CD4-positive, alpha-beta T cell treated with Interferon gamma for 1 hour (primary cell): Measurements from ENCODE around the gene CERKL.
"Not testable (repeated sequence)": the region's sequence is repeated elsewhere in the genome, so short reads cannot be mapped to it uniquely, and the experiment has no call there.

Experiments
- DNase-seq: peaks from one replicate; pipeline ENCODE4 v3.0.0-alpha.2; 2020

CERKL gene, protein sequence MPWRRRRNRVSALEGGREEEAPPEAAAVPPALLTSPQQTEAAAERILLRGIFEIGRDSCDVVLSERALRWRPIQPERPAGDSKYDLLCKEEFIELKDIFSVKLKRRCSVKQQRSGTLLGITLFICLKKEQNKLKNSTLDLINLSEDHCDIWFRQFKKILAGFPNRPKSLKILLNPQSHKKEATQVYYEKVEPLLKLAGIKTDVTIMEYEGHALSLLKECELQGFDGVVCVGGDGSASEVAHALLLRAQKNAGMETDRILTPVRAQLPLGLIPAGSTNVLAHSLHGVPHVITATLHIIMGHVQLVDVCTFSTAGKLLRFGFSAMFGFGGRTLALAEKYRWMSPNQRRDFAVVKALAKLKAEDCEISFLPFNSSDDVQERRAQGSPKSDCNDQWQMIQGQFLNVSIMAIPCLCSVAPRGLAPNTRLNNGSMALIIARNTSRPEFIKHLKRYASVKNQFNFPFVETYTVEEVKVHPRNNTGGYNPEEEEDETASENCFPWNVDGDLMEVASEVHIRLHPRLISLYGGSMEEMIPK

DNA sequence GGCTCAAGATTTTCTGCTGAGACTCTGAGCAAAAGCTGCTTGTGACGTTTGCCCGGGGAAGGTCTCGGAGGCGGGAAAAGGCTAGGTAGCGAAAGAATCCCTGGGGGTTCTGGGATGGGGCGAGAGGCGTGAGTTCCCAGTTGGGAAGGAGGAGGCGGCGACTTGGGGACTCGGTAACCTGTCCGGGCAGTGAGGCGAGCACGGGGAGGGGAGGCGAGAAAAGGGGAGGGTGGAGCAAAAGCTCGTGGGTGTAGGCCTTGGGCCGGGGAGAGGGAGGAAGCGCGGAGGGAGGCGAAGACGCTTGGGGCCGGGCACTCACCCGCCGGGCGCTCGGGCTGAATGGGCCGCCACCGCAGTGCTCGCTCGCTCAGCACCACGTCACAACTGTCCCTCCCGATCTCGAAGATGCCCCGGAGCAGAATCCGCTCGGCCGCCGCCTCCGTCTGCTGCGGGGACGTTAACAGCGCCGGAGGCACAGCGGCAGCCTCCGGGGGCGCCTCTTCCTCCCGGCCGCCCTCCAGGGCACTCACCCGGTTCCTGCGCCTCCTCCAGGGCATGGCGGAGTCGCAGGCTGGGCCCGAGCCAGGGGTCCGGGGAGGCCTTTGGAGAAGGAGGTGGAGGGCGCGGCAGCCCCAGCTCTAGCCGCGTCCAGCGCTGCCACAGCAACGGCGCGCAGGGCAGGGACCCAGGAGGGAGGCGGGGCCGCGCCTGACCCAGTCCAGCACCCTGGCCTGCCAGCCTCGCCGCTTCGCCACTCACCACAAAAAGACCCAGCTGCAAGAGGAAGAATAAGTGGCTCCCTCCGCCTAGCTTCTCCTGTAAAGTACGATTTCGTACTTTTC lies at the start of gene CERKL:
Gene CERKL (minus strand): TSS at position 656 of the 842 bp plus-strand sequence. CDS start 99 bp downstream, at position 557.
- DNase-seq, result no peak

DNA sequence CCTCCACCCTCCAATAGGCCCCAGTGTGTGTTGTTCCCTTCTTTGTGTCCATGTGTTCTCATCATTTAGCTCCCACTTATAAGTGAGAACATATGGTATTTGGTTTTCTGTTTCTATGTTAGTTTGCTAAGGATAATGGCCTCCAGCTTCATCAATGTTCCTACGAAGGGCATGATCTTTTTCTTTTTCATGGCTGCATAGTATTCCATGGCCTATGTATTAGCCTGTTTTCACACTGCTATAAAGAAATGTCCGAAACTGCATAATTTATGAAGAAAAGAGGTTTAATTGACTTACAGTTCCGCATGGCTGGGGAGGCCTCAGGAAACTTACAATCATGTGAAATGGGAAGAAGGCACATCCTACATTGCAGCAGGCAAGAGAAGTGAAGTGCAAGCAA lies 45.6 kb upstream of the CERKL start:
- not testable (repeated sequence) for DNase-seq

DNA sequence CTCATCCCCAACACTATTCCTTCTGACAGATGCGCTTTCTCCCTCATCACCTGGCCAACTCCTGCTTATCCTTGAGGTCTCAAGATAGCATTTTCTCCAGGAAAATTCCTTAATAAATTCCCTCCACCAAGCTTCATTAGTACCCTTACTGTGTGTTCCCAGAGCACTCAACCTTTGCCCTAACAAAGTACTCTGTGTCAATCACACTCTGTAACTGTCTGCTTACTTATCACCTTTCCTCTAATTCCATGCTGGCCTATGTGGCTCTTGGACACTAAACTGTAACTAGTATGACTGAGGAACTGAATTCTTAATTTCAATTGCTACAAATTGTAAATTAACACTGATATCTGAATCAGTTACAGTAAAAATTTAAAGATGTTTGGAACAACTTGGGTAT lies 41.3 kb upstream of the CERKL start:
- DNase-seq, result no peak

DNA sequence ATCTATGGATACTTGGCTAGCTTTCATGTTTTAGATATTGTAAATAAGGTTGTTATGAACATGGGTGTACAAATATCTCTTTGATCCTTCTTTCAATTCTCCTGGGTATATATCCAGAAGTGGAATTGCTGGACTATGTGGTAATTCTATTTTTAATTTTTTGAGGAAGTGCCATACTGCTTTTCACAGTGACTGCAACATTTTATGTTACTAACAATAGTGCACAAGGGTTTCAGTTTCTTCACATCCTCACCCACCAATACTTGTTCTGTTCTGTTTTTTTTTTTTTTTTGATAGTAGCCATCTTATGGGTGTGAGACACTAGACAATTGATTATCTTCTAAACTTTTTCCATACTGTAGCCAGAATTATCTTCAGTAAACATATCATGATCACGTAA lies 40.7 kb upstream of the CERKL start:
- DNase-seq, result no peak

DNA sequence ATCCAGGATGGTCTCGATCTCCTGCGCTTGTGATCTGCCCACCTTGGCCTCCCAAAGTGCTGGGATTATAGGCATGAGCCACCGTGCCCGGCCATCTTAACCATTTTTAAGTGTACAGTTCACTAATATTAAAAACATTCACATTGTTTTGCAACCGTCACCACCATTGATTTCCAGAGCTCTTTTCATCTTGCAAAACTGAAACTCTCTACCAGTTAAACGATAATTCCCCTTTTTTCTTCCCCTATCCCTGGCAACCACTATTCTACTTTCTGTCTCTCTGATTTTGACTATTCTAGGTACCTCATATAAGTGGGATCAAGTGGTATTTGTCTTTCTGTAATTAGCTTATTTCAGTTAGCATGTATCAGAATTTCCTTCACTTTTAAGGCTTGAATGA lies 40.2 kb upstream of the CERKL start:
- DNase-seq, result no peak

DNA sequence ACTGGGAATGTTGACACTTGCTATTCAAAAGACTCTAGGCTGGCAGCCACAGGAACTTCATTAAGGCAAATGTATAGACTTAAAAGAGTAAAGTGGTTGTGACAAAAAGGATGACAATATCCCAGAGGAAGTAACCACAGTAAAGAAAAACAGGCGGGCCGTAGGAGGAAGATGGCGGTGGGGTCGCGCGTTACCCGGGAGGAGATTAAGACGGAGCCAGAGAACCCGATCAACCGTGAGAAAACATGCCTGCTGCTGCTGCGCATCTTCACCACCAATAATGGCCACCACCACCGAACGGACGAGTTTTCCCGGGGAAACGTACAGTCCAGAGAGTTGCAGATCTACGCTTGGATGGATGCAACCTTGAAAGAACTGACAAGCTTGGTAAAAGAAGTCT lies 37.4 kb upstream of the CERKL start:
- DNase-seq, result no peak

DNA sequence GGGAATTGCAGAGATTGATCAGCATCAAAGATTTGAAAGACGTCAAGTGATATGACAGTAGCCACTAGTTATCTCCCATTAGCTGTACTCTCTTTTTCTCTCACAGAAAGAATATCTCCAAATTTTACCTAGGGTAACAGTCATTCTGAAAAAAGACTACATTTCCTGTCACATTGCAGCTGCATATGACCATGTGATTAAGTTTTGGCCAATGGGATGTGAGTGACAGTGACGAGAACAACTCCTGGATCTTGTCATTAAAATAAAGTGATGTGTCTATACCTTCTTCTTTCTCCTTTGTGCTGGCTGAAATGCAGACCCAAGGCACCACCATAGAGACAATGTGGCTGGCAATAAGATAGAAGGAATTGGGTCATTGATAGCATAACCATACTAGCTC lies 34.0 kb upstream of the CERKL start:
- no peak for DNase-seq

DNA sequence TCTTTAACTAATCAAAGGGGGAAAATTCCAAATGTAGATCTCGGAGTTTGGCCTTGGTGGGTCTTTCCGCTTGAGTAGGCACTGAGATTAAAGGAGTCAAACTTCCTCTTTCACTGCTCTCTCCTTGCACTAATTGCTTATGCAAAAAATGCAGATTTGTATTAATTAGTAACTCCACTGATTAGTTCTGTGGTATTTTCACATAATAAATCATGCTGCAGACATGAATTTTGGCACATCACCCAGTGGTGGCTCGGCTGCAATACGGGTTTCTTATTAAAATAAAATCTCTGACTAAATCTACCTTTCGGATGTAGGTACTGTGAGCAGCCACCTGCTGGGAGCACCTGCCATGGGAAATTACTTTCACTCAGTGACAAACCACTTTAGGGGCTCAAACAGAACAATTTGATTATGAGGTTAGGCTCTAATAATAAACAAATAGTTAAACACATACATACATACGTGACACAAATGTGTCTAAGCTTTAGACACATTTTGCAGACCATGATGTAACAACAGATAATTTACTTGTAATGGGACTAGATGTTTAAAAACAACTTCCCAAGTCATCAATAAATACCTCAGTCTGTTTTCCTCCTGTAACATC lies 29.8 kb upstream of the CERKL start:
- DNase-seq, result no peak

DNA sequence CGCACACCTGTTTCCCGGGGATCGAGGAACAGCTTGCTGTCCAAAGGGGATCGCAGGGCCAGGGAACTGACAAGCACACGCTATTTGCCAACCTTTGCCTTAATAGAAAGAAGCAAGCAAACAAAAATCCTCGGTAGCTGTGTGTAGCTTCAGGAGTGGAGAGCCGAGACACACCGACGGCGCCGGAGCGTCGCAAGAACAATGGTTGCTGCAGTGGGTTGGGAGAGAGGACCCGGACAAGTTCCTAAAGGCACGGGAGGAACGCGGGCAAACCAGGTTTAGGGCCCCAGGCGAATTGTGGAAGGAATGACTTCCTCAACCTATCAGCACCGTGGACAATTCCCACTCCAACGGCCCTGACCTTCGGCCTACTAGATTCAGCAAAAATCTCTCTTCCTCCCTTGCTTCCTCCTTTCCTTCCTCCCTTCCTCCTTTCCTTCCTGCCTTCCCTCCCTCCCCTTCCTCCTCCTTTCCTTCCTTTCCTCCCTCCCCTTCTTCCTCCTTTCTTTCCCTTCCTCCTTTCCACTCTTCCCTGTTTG lies 28.3 kb upstream of the CERKL start:
- no peak for DNase-seq

DNA sequence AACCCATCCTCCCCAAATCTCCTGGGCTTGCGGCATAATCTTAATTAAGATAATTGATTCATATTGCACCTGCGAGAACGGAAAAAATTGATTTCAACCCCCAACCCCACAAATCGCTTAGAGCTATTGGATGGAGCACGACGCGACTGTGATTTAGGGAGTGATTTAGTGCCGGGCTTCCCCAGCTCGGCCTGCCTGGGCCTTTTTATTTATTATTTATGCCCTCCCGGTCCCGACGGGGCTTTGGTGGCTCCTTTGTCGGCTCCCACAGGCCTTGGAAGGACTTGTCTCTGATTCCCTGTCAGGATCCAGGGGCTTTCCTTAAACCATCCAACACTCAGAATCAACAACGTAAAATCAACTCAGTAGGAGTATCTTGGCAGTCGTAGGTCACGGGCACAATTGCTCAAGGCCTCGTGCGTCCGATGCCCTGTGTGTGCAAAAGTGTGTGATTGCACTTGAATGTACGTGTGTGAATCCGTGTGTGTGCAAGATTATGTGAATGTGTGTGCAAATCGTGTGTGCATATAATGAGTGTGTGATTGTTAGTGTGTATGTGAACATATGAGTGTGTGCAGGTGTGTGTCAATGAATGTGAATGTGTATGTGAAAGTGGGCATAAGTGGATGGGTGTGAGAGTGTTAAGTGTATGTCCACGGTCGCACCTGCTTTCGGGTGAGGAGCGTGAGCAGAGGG lies 27.7 kb upstream of the CERKL start:
- DNase-seq, result no peak

DNA sequence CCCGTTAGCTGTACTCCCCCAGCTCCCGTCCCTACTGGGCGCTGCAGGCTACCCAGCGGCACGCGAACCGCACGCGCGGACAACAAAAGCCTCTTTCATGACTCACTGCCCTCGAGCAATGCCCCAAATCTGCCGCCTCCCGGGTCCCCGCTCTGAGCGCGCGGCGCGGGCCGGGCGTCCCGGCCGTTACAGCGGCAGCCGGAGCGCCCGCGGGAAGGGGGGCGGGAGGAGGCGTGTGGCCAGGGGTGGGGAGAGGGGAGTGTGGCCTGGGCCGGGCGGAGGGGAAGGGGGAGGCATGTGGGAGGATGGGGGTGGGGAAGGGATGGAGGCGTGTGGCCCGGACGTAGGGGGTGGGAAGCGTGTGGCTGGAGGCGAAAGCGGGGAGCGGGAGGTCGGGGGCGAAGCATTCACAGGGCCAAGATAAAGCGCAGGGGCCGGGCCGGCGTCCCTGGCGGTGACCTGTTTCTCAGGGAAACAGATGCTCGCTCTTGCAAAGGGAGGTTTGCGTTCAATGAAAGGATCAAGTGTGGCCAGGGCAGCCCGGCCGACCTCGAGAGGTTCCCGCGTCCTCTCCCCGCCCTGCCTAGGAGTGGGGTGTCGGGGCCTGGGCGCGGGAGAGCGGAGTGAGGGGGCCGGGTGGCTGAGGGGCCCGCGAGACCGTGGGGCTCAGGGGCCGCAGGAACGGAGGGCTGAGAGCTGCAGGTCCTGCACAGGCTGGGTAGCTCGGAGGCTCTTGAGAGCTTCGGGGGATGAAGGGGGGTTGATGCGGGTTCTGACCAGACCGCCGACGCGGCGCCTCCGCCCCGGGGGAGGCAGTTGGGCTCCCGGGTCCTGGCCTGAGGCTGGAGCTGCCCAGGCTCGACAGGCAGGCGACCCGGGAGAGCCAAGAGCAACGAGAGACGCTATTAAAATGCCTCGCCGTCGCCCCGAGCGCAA lies 26.9 kb upstream of the CERKL start:
- DNase-seq, result no peak

DNA sequence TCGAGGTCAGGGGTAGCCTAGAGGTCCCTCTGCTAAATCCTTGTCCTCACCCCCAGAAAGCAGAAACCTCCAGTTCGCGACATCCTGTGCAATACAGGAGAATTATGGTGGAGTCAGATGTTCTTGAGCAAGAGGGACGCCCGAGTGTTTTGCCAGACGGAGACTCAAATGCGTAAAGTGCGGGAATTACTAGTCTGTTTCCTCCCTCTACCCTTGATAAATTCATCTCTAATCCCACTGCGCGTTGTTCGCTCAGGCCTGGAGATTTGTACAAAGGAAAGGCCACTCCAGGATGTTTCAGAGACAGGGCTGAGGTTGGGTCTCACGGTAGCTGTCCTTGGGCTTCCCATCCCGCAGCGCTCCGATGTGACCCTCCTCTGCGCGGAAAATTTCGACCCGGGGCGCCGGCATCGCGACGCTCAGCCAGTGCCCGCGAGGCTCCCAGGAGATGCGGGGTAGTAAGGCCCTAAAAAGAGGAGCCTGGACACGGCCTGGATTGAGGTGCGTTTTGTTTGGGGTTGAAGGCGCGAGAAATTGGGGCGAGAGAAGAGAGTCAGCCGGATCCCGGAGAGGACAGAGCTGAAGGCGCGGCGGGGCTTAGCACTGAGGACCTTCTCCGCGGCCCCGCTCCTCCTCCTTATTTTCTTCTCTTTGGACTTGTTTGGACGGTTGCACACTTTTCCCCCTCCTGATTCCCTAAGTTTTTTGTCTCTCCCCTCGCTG lies 26.1 kb upstream of the CERKL start:
- no peak for DNase-seq

DNA sequence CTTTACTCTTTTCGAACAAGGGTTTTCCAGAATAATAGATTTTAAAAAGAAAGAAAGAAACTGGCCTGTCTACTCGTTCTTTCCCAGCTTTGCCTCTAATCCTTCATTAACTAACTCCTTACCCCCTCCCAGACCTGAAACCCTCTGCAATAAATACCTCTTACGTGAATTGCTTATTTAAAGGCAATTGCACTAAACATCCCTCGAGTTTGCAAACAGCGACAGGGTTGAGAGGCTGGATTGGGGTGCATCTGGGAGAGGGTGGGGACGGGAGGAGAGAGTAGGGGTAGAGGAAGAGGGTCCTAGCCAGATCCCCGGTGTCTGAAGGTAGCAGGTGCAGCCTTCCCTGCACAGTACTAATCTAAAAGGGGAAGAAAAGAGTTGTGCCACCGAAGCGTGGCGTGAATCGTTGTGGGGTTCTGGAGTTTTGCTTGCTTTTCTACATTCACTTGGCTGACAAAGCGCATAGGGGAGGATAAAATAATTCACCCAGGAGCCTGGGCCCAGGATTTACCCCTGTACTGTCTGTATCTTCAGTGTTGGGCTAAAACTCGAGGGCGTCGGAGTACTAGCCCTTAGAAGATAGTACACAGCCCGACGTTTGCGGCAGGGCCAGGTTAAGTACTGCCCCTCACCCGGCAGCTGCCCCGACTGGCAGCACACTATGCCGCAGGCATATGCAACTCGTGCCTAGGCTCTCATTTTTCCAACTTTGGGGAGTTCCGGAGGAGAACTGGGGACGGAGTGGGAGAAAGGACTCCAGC lies 25.3 kb upstream of the CERKL start:
- DNase-seq, result no peak

DNA sequence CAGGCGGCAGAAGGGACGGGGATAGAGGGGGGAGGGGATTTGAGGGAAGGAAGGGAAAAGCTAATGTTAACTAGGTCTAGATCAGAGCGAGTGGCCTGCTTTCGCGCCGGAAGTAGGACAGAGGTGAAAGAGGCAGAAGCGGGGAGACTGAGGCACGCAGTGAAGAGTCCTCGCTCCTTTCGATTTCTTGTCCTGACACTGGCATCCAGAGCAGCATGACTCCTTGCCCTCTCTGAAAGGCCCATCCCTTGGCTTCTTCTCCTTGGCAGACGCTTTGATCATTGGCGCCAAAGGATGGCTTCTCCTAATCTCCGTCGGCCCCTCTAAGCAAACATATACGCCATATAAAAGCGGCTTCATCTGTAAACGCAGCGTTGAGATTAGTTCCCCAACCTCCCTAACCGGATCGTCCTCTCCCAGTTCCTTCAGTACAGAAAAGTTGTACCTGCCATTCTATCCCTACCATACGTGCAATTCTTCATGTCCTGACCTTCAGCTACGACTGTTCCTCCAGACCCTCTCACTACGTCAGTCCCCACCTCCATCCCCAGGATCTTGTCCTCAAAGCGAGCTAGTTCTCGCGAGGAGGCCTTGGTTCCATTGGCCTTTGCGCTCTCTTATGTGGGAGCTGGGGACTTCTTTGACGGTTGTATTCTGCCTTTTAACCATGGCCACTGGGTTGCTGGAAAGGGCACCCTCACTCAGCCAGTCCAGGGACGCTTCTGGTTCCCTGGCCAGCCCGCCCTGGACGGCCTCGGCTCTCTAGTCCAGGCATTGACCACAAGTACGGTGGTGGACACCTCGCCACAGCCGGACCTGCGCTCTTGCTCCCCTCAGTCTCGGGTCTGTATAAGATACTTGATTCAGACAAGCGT lies 24.3 kb upstream of the CERKL start:
- no peak for DNase-seq

DNA sequence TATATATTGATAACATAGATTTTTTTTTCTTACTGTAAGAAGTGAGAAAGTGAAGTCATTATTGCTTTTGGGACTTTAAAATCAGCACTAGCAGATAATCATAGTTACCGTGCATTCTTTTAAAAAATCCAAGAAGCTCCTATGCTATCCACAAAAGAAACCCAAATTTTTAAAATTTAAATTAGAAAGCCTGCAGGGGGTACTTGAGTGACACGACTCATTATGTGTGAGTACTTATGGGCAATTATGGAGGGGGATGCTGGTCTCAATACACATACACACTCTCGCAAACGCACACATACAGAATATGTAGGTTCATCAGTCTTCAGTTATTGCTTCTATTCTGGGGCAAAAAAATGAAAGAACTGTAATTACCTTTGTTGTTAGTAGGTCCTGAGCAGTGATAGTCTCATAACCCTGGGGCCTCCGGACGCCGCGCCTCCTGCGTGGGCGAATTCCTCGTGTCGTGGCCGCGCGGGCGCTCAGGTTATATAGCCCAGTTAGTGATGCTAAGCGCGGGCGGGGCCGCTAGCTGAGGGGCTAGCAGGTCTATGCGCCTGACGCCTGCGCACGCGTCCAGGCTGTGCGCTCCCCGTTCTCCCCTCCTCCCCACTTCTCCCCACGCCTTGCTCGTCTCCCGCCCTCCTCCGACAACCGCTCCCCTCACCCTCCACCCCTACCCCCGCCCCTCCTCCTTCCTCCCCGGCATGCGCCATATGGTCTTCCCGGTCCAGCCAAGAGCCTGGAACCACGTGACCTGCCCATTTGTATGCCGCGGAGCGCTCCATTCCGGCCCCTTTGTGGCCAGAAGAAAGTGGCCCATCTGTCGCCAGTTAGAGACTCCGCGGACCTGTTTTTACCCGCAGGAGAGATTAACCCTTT lies 23.4 kb upstream of the CERKL start, which contains the start of gene NEUROD1:
Gene NEUROD1 (minus strand): TSS at position 463 of the 882 bp plus-strand sequence. CDS start 1,657 bp downstream, outside the sequence.
- no peak for DNase-seq

DNA sequence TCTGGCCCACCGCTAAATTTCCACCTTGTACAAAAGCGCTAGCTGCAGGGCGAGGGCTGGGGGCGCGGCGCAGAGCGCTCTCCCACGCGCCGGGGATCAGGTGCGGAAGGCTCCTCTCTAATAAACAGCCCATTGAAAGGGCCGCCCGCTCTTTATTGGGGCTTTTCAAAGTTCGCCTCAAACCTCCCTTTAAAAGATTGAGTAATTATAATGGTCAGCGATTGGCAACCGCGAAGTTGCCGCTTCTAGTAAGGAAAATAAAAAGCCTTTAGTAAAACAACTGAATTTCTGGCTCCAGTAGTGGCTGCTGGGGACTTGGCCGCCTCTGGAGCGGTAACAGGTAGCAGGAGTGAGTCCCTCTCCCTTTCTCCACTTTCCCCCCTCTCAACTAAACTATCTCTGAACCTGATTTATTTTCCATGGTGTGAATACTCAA lies 22.7 kb upstream of the CERKL start:
- no peak for DNase-seq

DNA sequence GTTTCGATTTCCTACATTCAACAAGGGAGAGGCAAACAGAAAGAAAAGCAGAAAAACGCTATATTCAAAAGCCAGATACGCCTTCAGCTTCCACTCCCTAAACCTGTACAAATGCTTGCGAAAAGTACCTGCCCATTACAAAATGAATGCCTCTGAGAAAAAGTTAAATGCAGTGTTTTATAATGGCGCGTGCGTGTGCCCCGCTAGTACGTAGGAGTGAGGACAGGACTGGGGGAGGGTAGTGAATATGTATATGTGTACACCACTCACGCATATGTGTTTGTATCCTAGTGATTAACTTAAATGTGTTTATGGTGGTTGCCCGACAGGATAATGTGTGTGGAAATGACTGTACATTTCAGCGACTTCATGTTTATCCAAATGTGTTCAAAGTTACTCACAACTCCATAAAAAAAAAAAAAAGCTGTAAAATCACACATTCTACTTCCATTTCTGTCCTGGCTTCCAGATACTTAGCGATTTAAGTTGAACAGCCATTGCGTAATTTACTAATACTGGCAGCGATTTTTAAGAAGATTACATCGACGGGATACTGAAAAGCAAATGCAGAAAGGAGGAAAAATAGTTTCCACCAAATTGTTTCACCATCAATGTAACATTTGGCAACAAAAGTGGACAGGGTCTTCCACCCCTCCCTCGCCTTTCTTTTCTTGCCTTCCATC lies 22.1 kb upstream of the CERKL start:
- no peak for DNase-seq
